Fibroblast of peridontal ligament (primary cell): ENCODE measurements around the gene COQ3.

ENCODE experiments used
- DNase-seq: peaks from one replicate; pipeline ENCODE4 v3.0.0-alpha.2; 2010; ENCODE audit errors: extremely low read depth

COQ3 gene, protein sequence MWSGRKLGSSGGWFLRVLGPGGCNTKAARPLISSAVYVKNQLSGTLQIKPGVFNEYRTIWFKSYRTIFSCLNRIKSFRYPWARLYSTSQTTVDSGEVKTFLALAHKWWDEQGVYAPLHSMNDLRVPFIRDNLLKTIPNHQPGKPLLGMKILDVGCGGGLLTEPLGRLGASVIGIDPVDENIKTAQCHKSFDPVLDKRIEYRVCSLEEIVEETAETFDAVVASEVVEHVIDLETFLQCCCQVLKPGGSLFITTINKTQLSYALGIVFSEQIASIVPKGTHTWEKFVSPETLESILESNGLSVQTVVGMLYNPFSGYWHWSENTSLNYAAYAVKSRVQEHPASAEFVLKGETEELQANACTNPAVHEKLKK

GRCh38 chr6:99393698-99394531 is at the start of gene COQ3:
COQ3 (minus strand) TSS chr6:99394195; CDS start chr6:99394179, 16 bp downstream.
- DNase-seq: peak; percentile 75

- DNase-seq: peak; percentile 63
Observed at GRCh38 chr6:99434702-99435530, 40.9 kb upstream of the COQ3 start.

DNA sequence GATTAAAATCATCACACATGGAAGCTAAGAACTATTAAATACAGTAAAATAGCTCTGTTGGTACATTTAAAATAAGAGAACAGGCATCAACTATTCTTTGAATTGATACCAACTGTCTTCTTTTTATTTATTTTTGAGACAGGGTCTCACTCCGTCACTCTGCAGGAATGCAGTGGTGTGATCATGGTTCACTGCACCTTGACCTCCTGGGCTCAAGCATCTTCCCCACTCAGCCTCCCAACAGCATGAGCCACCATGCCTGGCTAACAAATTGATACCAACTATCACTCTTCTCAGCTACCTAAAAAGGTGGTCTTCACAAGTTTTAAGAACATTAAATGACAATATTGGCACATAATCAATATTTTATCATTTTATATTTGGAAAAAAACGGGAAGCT is 38.9 kb upstream of the COQ3 start:
- DNase-seq: no peak

GRCh38 chr6:99431901-99432300 is 37.9 kb upstream of the COQ3 start:
- no peak for DNase-seq

DNA sequence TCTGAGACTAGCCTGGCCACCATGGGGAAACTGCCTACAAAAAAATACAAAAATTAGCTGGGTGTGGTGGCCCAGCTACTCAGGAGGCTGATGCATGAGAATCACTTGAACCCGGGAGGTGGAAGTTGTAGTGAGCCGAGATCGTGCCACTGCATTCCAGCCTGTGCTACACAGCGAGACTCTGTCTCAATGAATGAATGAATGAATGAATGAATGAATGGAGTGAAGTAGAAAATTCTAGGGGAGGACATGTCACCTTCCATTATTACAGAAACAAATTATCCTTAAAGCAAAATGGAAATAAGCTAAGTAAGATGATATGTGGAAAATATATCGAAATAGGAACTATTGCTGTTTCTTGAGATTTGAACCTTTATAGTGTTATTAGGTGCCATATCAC is 34.0 kb upstream of the COQ3 start:
- DNase-seq: no peak

DNA sequence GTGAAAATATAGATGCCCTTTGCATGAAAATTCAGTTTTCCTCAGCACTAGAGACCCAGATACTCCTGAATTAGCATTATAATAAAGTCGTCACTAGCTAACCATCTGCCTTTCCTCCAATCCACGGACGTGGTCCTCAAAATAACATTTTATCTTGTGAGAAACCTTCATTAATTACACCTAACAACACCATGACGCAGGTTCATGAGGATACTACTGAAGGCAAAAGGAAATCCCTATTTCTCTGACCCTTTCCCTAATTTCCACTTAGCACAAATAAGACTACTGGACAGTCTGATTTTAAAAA is 32.4 kb upstream of the COQ3 start:
- DNase-seq: no peak

DNA sequence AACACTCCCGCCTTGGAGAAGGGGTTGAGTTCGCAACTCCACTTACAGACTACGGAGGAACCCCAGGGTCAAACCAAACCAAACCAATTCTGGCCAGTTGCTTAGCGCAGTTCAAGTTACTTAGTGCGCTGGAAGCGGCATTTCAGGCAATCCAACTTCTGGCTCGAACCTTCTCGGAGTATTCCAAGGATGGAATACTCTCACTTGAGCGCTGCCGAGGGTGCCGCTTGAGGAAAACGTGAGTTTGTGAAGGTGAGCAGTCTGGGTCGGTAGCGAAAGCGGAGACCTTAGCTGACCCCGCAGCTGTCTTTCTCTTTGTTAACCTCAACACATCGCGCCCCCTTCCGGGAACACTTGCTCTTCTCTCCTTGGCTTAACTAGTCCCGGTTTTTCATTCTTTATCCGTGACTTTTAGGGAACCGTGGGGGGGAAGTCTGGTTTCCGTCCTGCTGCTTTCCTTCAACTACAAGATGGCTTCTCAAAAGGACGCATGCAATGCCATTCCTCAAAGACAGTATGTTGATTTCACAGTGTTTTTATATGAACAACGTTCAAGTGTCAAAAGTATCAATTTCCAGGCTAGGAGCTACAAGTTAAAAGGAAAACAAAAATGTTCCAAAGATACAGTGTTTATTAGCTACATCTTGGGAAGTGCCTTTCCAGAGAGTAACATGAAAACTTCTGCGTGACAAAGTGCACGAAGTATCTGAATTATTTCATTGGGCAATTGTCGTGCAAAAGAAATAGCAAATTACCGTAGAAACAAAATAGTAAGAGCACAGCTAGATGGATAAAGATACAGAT is 31.9 kb upstream of the COQ3 start:
- peak; percentile 94 for DNase-seq

- DNase-seq: peak; percentile 100
Observed at GRCh38 chr6:99424761-99425646, 31.0 kb upstream of the COQ3 start, which contains the start of gene PNISR. PNISR (minus strand) TSS chr6:99425308; CDS start chr6:99414659, 10,649 bp downstream.

GRCh38 chr6:99424022-99424421 is 30.0 kb upstream of the COQ3 start:
- DNase-seq: no peak

DNA sequence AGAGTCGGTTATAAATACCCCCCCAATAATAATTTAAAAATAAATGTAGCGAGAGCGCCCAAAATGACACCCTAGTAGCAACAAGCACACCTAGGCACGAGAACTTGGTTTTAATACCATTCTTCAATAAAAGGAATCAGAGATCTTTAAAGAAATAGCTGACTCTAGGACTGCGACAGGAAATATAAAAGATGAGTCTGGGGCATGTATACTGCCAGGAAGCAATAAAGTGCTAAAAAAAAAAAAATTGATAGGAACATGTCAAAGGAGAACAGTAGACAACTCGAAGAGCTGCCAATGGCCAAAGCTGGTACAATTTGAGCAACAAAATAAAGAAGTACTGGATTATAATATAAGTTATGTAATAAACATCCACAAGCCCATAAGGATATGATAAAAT is 28.9 kb upstream of the COQ3 start:
- DNase-seq: no peak

- no peak for DNase-seq
Observed at GRCh38 chr6:99416892-99417767, 23.1 kb upstream of the COQ3 start.

DNA sequence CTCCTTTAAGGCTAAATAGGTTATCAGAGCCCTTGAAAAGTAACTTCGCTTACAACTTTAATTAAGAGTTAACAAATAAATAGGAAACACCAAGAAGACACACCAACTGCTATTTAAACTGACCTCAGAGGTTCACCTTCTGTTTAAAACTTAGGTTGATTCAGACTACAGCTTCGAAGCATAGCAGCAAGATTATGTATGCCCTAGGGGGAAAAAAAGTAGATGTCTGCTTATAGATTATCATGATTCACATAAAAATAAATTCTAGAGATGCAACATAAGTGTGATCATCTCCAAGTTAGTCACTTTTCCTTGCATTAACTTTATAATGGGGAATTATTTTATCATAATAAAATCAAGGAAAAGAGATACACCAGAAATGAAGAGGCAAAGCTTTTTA is 22.2 kb upstream of the COQ3 start:
- no peak for DNase-seq

DNA sequence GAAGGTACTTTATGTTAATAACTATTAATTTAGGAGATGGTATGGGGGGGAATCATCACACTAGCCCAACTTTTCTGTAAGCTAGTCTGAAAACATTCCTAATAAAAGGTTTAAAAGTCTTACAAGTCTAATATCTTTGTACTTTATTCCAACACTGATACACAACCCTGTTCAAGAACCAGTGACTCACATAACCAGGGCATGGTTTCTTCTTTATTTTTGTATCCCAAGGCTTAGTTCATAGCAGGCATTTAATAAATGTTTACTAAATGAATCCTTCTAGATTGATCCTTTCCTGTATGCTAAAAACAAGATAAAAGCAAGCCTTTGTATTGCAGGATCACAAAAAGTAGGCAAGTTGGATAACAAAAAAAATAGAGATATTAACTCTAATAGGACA is 21.5 kb upstream of the COQ3 start:
- no peak for DNase-seq

- no peak for DNase-seq
Observed at GRCh38 chr6:99412065-99412464, 18.1 kb upstream of the COQ3 start.

GRCh38 chr6:99409672-99410071 is 15.7 kb upstream of the COQ3 start:
- no peak for DNase-seq

DNA sequence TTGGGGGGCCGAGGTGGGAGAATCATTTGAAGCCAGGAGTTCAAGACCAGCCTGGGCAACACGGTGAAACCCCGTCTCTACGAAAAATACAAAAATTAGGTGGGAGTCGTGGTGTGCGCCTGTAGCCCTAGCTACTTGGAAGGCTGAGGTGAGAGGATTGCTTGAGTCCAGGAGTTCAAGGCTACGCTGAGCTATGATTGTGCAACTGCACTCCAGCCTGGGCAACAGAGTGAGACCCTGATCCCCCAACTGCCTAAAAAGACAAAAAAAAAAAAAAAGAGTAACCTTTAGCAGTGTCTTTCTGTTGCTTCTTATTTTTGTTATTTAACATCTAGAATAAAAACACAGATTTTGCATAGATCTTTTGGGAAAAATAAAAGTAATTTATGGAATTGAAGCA is 13.1 kb upstream of the COQ3 start:
- no peak for DNase-seq

- DNase-seq: no peak
Observed at GRCh38 chr6:99402448-99402847, 8.5 kb upstream of the COQ3 start.

- DNase-seq: no peak
Observed at GRCh38 chr6:99397287-99397686, 3.3 kb upstream of the COQ3 start.

DNA sequence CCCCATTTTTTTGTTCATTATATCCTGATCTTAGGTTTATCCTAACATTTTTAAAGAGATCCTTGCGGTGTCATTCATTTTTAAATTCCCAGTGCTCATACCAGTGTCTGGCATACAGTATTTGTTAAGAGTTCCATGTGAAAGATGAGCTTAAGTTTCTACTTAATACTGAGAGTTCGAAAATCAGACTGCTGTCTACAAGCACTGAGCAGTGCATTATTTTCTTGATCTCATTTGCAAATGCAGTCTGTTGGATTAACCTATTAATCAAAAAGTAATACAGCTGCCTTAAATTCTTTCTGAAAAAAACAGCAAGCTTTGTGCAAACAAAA is 663 bp downstream of the COQ3 start:
- no peak for DNase-seq

GRCh38 chr6:99390896-99391295 is 3.1 kb downstream of the COQ3 start:
- DNase-seq: no peak
